Natural killer cell (primary cell): ENCODE data around the gene PIGQ. TPM values are rescaled to one million over a fixed set of nuclear protein-coding genes. Genes with fewer than 3 reads are reported as not detected.

Experiments used
- ATAC-seq, 3 donors: fragments of 150-1000 bp in 2 of 3; fragments of 200-7000 bp in 1 of 3; cut with Tn5 transposase; 1 replicate in 1 of 3; 2 replicates in 2 of 3; pipeline ENCODE4 v1.10.0; 2021; ENCODE audit warnings: mild to moderate bottlenecking in 2 of 3, moderate library complexity in 2 of 3
- DNase-seq, 2 donors: peaks; one replicate each; pipeline versions ENCODE4 v3.0.0 to v3.0.0-alpha.2; 2013 to 2021; ENCODE audit warnings: mixed read lengths in 1 of 2
- H3K27ac ChIP-seq: one replicate; pipeline ENCODE4 v1.5.1; 2013; ENCODE audit warnings: mild to moderate bottlenecking, low read length
- H3K27me3 ChIP-seq: one replicate; pipeline ENCODE4 v1.6.1; 2013; ENCODE audit warnings: low read length; ENCODE audit not compliant: control insufficient read depth, insufficient read depth
- H3K36me3 ChIP-seq: one replicate; pipeline ENCODE4 v1.6.1; 2013; ENCODE audit warnings: low read length; ENCODE audit not compliant: control insufficient read depth, insufficient read depth
- H3K4me1 ChIP-seq: one replicate; pipeline ENCODE4 v1.6.1; 2013; ENCODE audit warnings: low read length; ENCODE audit not compliant: control insufficient read depth, insufficient read depth
- H3K4me3 ChIP-seq: one replicate; pipeline ENCODE4 v1.5.1; 2013; ENCODE audit warnings: low read length
- H3K9me3 ChIP-seq: one replicate; pipeline ENCODE4 v1.6.1; 2013; ENCODE audit warnings: low read length; ENCODE audit not compliant: control insufficient read depth, insufficient read depth
- H3K27ac Mint-ChIP-seq, 2 donors: one replicate each; pipeline ENCODE4 v1.8.0; 2022; ENCODE audit warnings: mild to moderate bottlenecking in 2 of 2, mixed read lengths in 2 of 2, moderate library complexity in 1 of 2
- H3K27me3 Mint-ChIP-seq, 2 donors: one replicate each; pipeline ENCODE4 v1.8.0; 2022; ENCODE audit warnings: low read depth in 2 of 2, mixed read lengths in 2 of 2
- H3K36me3 Mint-ChIP-seq: one replicate; pipeline ENCODE4 v1.8.0; 2022; ENCODE audit warnings: mixed read lengths
- H3K4me1 Mint-ChIP-seq, 2 donors: one replicate each; pipeline ENCODE4 v1.8.0; 2022; ENCODE audit warnings: mixed read lengths in 2 of 2
- H3K4me3 Mint-ChIP-seq: one replicate; pipeline ENCODE4 v1.8.0; 2022; ENCODE audit warnings: mild to moderate bottlenecking, moderate library complexity, mixed read lengths
- H3K9me3 Mint-ChIP-seq, 2 donors: one replicate each; pipeline ENCODE4 v1.8.0; 2022; ENCODE audit warnings: mixed read lengths in 2 of 2
- WGBS: methylation state at CpG from one replicate; pipeline ENCODE4 v1.1.7; 2013; ENCODE audit warnings: missing lambda C conversion rate; ENCODE audit not compliant: insufficient coverage; 5-methylcytosine and 5-hydroxymethylcytosine counted together
- intact Hi-C: fragments of 100-400 bp; cut with micrococcal nuclease; formaldehyde crosslinking; loops from one replicate; pipeline ENCODE4 v1.14.2; 2022
- total RNA-seq, 4 donors: library from RNA; stranded (reverse); fragments of 120-200 nt in 1 of 4; gene quantifications; one replicate each; pipeline versions ENCODE4 v1.2.3 to v1.2.4, GENCODE V29; 2013 to 2022
- TF ChIP-seq, protein P1 (sequence below): fragments of 200-600 bp; IDR thresholded peaks from one replicate; pipeline ENCODE4 v1.8.0; 2022; ENCODE audit warnings: antibody characterized with exemption

PIGQ gene
- total RNA-seq, 3 donors from 2014 or later (not counting 1 experiment from before 2014, with no cell fraction given): 27.6 to 40.5 (median 37.0) TPM

DNA sequence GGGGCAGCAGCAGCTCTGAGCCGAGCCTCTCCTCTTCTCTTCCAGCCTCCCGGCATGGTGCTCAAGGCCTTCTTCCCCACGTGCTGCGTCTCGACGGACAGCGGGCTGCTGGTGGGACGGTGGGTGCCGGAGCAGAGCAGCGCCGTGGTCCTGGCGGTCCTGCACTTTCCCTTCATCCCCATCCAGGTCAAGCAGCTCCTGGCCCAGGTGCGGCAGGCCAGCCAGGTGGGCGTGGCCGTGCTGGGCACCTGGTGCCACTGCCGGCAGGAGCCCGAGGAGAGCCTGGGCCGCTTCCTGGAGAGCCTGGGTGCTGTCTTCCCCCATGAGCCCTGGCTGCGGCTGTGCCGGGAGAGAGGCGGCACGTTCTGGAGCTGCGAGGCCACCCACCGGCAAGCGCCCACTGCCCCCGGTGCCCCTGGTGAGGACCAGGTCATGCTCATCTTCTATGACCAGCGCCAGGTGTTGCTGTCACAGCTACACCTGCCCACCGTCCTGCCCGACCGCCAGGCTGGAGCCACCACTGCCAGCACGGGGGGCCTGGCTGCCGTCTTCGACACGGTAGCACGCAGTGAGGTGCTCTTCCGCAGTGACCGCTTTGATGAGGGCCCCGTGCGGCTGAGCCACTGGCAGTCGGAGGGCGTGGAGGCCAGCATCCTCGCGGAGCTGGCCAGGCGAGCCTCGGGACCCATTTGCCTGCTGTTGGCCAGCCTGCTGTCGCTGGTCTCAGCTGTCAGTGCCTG, 4.4 kb downstream of the PIGQ start:
- Histone ChIP-seq H3K36me3 (peaks cover 2% of the 10 kb centered on the region), H3K27me3 (no peaks in the 10 kb centered on the region), H3K4me3 (no peak overlapping the region), H3K27ac (no peak overlapping the region), H3K4me1 (peaks cover 21% of the 10 kb centered on the region), H3K9me3 (no peaks in the 10 kb centered on the region)
- no peaks in the 10 kb centered on the region for H3K36me3 Mint-ChIP-seq
- WGBS: 97% methylated on average over 46 of the region's 46 CpGs
- no peaks in the 10 kb centered on the region for H3K27me3 Mint-ChIP-seq
- TF ChIP-seq, protein P1, sequence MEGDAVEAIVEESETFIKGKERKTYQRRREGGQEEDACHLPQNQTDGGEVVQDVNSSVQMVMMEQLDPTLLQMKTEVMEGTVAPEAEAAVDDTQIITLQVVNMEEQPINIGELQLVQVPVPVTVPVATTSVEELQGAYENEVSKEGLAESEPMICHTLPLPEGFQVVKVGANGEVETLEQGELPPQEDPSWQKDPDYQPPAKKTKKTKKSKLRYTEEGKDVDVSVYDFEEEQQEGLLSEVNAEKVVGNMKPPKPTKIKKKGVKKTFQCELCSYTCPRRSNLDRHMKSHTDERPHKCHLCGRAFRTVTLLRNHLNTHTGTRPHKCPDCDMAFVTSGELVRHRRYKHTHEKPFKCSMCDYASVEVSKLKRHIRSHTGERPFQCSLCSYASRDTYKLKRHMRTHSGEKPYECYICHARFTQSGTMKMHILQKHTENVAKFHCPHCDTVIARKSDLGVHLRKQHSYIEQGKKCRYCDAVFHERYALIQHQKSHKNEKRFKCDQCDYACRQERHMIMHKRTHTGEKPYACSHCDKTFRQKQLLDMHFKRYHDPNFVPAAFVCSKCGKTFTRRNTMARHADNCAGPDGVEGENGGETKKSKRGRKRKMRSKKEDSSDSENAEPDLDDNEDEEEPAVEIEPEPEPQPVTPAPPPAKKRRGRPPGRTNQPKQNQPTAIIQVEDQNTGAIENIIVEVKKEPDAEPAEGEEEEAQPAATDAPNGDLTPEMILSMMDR: no peak
- no peak overlapping the region for H3K27ac Mint-ChIP-seq
- no peak overlapping the region for H3K4me3 Mint-ChIP-seq
- intact Hi-C loops: no loop called here
- no peak for DNase-seq
- no peaks in the 10 kb centered on the region for H3K9me3 Mint-ChIP-seq
- peaks cover 16 to 21% of the 10 kb centered on the region in 2 donors for H3K4me1 Mint-ChIP-seq
- no peak for ATAC-seq

DNA sequence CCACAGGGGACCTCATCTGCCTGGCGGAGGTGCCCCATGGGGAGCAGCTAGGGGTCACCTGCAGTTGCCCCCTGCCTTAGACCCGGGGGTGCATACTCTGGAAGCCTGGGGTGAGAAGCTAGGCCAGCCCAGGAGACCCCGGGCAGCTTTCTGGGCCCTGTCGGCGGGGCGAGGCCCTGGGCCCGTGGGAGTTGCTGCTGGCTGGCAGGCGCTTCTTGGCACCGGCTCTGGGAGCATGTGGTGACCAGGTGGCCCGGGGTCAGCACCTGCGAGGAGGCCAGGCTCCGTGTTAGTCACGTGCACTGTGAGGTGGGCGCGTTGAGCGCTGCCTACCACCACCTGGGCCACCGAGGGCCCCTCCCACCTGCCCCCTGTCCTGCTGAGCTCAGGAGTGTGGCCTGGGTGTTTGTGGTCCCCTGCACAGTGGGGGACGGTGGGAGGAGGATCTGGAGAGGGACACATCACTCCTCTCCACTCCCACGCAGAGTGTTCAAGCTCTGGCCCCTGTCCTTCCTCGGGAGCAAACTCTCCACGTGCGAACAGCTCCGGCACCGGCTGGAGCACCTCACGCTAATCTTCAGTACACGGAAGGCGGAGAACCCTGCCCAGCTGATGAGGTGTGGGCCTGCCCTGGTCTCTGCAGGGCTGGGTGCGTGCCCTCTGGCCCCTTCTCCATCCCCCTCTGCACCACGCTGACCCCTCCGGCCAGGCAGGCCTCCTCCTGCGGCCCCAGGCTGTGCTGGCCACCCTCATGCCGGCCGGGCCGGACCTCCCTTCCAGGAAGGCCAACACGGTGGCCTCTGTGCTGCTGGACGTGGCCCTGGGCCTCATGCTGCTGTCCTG, 5.8 kb downstream of the PIGQ start:
- Mint-ChIP-seq H3K36me3 (no peaks in the 10 kb centered on the region), H3K9me3 (no peaks in the 10 kb centered on the region), H3K27me3 (no peaks in the 10 kb centered on the region), H3K4me1 (peaks cover 14 to 16% of the 10 kb centered on the region in 2 donors), H3K27ac (no peak overlapping the region), H3K4me3 (no peak overlapping the region)
- no peak overlapping the region for H3K4me3 ChIP-seq
- H3K27me3 ChIP-seq: no peaks in the 10 kb centered on the region
- H3K27ac ChIP-seq: no peak overlapping the region
- WGBS: 93% methylated on average over 35 of the region's 36 CpGs
- ATAC-seq (no peak), DNase-seq (no peak)
- H3K9me3 ChIP-seq: no peaks in the 10 kb centered on the region
- H3K36me3 ChIP-seq: peaks cover 2% of the 10 kb centered on the region
- TF ChIP-seq, protein P1: no peak
- intact Hi-C loops: no loop called here
- H3K4me1 ChIP-seq: peaks cover 15% of the 10 kb centered on the region

DNA sequence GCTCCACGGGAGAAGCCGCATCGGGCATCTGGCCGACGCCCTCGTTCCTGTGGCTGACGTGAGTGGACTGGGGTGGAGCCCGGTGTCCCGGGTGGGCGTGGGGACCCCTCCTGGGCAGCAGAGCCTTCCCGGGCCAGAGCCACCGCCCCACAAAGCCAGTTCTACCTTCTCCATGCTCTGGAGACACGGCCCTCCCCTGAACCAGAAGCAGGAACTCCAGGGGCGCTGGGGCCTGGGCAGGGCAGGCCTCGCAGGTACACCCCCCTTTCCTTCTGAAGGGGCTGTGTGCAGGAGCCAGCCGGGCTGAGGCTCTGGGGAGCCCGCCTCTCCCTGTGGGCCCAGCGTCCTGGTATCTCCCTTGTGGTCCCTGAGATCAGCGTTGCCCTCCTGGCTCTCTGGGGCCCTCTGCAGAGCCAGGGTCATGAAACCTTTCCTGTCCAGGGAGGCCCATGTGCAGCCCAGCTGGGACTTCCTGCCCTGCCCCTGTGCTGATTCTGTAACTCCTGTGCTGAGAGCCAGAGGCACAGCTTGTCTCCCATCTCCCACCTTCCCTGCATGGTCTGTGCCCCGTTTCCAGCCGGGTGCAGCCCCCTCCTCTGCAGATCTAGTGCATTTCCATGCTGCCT, 6.5 kb downstream of the PIGQ start:
- H3K36me3 Mint-ChIP-seq: no peaks in the 10 kb centered on the region
- no peak overlapping the region for H3K27ac Mint-ChIP-seq
- peaks cover 8% of the 10 kb centered on the region for H3K4me1 ChIP-seq
- peaks cover 7 to 8% of the 10 kb centered on the region in 2 donors for H3K4me1 Mint-ChIP-seq
- no peak overlapping the region for H3K4me3 Mint-ChIP-seq
- H3K27me3 ChIP-seq: no peaks in the 10 kb centered on the region
- ATAC-seq: no peak
- no peaks in the 10 kb centered on the region for H3K9me3 ChIP-seq
- intact Hi-C loops: no loop called here
- peaks cover 2% of the 10 kb centered on the region for H3K36me3 ChIP-seq
- no peaks in the 10 kb centered on the region for H3K9me3 Mint-ChIP-seq
- no peak overlapping the region for H3K27ac ChIP-seq
- H3K27me3 Mint-ChIP-seq: no peaks in the 10 kb centered on the region
- WGBS: 88% methylated on average over 21 of the region's 21 CpGs
- H3K4me3 ChIP-seq: no peak overlapping the region
- TF ChIP-seq, protein P1: no peak
- DNase-seq: no peak
